T-helper 17 cell (primary cell): ENCODE measurements around the gene ARHGAP25. TPM values are rescaled to one million over a fixed set of nuclear protein-coding genes. Genes with fewer than 3 reads are reported as not detected.
A peak's percentile ranks its signal among the peaks of the same experiment; 100 is the strongest.

Source experiments
- ATAC-seq: fragments of 150-1000 bp; cut with Tn5 transposase; 2 replicates; pipeline ENCODE4 v1.10.0; 2021; ENCODE audit warnings: mild to moderate bottlenecking, moderate library complexity
- DNase-seq, 3 donors: peaks; one replicate each; pipeline versions ENCODE4 v3.0.0 to v3.0.0-alpha.2; 2020 to 2021
- H3K9me3 ChIP-seq: one replicate; pipeline ENCODE4 v1.7.0; 2013; ENCODE audit warnings: low read length, mild to moderate bottlenecking; ENCODE audit not compliant: control insufficient read depth, poor library complexity, severe bottlenecking
- H3K27ac Mint-ChIP-seq: one replicate; pipeline ENCODE4 v1.8.0; 2022; ENCODE audit warnings: mild to moderate bottlenecking, moderate library complexity, mixed read lengths
- H3K27me3 Mint-ChIP-seq: one replicate; pipeline ENCODE4 v1.8.0; 2022; ENCODE audit warnings: mixed read lengths
- H3K36me3 Mint-ChIP-seq: one replicate; pipeline ENCODE4 v1.8.0; 2022; ENCODE audit warnings: low read depth, mixed read lengths
- H3K4me1 Mint-ChIP-seq: one replicate; pipeline ENCODE4 v1.8.0; 2022; ENCODE audit warnings: mild to moderate bottlenecking, mixed read lengths
- H3K4me3 Mint-ChIP-seq: one replicate; pipeline ENCODE4 v1.8.0; 2022; ENCODE audit warnings: mild to moderate bottlenecking, moderate library complexity, mixed read lengths
- total RNA-seq, 4 donors: library from RNA in 2 of 4; stranded (reverse) in 2 of 4; gene quantifications; one replicate each; pipeline ENCODE4 v1.2.3 and lab custom pipeline; 2022 to 2026

Gene ARHGAP25
- total RNA-seq, 2 donors from 2014 or later = 75.6 to 90.6 TPM

GRCh38 chr2:68767996-68768395 lies 33.4 kb downstream of the ARHGAP25 start:
- peak overlapping the region; percentile 94 for H3K27ac Mint-ChIP-seq
- no peak for ATAC-seq
- H3K27me3 Mint-ChIP-seq = no peaks in the 10 kb centered on the region
- H3K36me3 Mint-ChIP-seq = no peaks in the 10 kb centered on the region
- DNase-seq = no peak
- H3K9me3 ChIP-seq = no peaks in the 10 kb centered on the region
- H3K4me1 Mint-ChIP-seq = peaks cover 90% of the 10 kb centered on the region
- peak overlapping the region; percentile 78 for H3K4me3 Mint-ChIP-seq

- ATAC-seq = no peak
- H3K36me3 Mint-ChIP-seq = peaks cover 4% of the 10 kb centered on the region
These were observed 33.9 kb downstream of the ARHGAP25 start for GRCh38 chr2:68768461-68768860.

GRCh38 chr2:68768951-68769350 lies 34.3 kb downstream of the ARHGAP25 start:
- peaks cover 4% of the 10 kb centered on the region for H3K36me3 Mint-ChIP-seq

More at GRCh38 chr2:68768461-68768860, 33.9 kb downstream of the ARHGAP25 start:
- DNase-seq = no peak
- Mint-ChIP-seq H3K4me3 (peak overlapping the region; percentile 78), H3K4me1 (peaks cover 92% of the 10 kb centered on the region), H3K27me3 (no peaks in the 10 kb centered on the region), H3K27ac (peak overlapping the region; percentile 94)
- no peaks in the 10 kb centered on the region for H3K9me3 ChIP-seq

DNA sequence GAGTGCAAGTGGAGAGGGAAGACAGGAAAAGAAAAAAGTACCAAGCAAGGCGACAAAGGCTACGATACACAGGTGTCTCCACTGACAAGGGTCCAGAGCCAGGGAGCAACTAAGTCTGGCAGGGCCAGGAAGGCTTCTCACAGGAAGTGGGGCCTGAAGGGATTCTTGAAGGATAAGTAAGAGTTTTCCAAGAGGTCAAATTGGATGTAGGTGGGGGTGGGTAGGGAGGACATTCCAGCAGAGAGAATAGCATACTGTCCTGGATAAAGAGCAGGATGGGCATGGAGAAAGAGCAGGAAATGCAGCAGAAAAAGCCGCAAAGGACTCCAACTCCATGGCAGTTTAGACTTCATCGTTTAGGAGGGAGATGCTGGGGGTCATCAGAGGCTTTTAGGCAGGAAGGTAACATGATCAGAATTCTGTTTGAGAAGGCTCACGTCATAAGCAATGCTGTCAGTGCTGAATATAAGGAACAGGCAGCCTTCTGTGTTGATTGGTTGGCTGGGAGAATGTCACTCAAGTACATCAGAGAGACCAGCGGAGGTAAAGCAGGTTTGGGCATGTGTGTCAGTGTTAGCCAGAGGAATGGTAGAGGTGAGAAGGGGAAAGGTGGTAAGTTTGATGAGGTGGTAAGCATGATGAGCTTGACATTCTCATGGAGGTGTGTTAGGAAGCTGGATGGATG lies 35.1 kb downstream of the ARHGAP25 start:
- ATAC-seq (peak; percentile 10), DNase-seq (no peak)
- H3K27ac Mint-ChIP-seq = peak overlapping the region; percentile 94
- H3K4me3 Mint-ChIP-seq = peak overlapping the region; percentile 78
- H3K36me3 Mint-ChIP-seq = peaks cover 8% of the 10 kb centered on the region
- peaks cover 95% of the 10 kb centered on the region for H3K4me1 Mint-ChIP-seq
- H3K27me3 Mint-ChIP-seq = no peaks in the 10 kb centered on the region
- no peaks in the 10 kb centered on the region for H3K9me3 ChIP-seq

More at GRCh38 chr2:68768951-68769350, 34.3 kb downstream of the ARHGAP25 start:
- H3K4me1 Mint-ChIP-seq = peaks cover 95% of the 10 kb centered on the region
- no peak for ATAC-seq
- peak overlapping the region; percentile 78 for H3K4me3 Mint-ChIP-seq
- DNase-seq = no peak
- no peaks in the 10 kb centered on the region for H3K9me3 ChIP-seq
- H3K27ac Mint-ChIP-seq = peak overlapping the region; percentile 94
- no peaks in the 10 kb centered on the region for H3K27me3 Mint-ChIP-seq

DNA sequence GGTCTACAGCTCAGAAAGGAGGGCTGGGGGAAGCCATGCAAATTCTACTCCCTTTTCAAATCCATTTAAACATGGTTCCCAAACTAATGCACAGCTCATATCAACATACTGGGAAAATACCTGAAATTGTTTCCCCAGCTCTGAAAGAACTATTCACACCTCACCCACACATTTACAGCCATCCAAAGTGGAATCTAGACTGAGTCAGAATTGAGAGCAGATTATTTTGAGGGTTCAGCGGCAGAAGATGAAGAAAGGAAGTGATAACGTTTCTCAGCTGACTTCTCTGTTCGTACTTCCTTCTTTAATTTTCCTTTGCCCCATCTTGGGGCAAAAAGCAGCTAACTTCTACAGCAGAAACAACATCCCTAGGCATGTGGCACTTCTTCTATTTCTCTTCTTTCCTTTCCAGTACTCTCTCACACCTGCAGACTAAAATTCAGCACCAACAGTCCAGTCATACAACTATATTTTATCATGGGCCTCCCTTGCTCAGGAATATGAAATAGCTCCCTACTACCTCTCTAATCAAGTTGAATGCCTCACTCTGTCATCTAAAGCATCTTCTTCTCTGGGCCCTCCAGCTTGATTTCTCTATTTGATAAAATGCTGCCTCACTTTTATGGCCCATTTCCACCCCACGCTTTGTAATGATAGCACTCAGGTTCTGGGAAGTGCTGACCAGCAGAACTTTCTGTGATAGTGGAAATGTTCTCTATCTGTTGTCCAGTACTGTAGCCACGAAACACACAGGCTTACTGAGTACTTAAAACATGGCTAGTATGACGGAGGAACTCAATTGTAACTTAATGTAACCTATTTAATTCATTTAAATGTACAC lies 35.9 kb downstream of the ARHGAP25 start:
- peak overlapping the region; percentile 94 for H3K27ac Mint-ChIP-seq
- no peaks in the 10 kb centered on the region for H3K9me3 ChIP-seq
- H3K4me1 Mint-ChIP-seq = peaks cover 96% of the 10 kb centered on the region
- DNase-seq (no peak), ATAC-seq (no peak)
- peak overlapping the region; percentile 78 for H3K4me3 Mint-ChIP-seq
- no peaks in the 10 kb centered on the region for H3K27me3 Mint-ChIP-seq
- H3K36me3 Mint-ChIP-seq = peaks cover 11% of the 10 kb centered on the region

DNA sequence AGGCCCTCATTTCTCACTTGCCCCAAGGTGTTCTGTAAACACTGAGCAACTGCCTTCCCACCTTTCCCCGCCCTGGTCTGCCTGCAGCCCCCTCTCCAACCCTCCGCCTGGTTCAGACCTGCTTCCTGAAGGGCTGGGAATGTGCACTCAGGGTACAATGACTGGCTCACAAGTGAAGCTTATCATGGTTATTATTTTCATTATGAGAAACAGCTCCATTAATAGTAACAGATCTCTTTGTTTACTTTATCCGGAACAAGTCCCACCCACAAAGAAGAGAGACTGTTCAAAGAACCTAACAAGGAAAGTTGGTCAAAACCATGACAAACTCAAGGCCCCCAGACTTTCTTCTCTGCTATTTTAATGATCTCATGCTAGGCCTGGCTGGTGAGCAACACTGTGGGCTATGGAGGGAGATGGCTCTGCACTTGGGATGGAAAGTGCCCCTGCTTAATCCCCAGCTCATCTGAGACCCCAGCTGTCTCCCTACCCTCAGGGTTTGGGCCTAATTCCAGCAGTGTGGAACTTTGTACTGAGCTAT lies 36.7 kb downstream of the ARHGAP25 start:
- Mint-ChIP-seq H3K4me3 (peak overlapping the region; percentile 78), H3K36me3 (peaks cover 18% of the 10 kb centered on the region), H3K27ac (peak overlapping the region; percentile 94), H3K4me1 (peaks cover 96% of the 10 kb centered on the region), H3K27me3 (no peaks in the 10 kb centered on the region)
- DNase-seq (no peak), ATAC-seq (no peak)
- H3K9me3 ChIP-seq = no peaks in the 10 kb centered on the region

DNA sequence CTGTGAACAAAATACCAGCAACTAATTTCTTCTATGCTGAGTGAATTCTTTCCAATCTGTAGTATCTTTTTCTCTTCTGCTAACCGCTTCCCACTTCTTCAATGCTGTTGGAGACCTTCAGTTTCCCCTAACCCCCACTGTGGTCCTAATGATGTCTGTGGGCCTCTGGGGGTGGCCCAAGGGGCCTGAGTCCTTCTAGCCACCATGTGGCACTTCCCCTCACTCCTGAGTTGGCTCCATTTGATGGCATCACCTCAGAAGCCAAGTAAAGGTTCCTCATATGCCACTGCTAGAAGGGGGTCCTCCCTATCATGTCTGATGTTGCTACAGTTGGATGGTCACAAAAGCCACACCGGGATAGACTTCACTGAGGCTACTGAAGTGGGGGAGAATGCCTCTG lies 37.5 kb downstream of the ARHGAP25 start:
- H3K36me3 Mint-ChIP-seq = peaks cover 22% of the 10 kb centered on the region
- peak overlapping the region; percentile 93 for H3K4me3 Mint-ChIP-seq
- H3K27ac Mint-ChIP-seq = peak overlapping the region; percentile 94
- H3K4me1 Mint-ChIP-seq = peaks cover 97% of the 10 kb centered on the region
- no peak for DNase-seq
- no peaks in the 10 kb centered on the region for H3K27me3 Mint-ChIP-seq
- ATAC-seq = no peak
- H3K9me3 ChIP-seq = no peaks in the 10 kb centered on the region

DNA sequence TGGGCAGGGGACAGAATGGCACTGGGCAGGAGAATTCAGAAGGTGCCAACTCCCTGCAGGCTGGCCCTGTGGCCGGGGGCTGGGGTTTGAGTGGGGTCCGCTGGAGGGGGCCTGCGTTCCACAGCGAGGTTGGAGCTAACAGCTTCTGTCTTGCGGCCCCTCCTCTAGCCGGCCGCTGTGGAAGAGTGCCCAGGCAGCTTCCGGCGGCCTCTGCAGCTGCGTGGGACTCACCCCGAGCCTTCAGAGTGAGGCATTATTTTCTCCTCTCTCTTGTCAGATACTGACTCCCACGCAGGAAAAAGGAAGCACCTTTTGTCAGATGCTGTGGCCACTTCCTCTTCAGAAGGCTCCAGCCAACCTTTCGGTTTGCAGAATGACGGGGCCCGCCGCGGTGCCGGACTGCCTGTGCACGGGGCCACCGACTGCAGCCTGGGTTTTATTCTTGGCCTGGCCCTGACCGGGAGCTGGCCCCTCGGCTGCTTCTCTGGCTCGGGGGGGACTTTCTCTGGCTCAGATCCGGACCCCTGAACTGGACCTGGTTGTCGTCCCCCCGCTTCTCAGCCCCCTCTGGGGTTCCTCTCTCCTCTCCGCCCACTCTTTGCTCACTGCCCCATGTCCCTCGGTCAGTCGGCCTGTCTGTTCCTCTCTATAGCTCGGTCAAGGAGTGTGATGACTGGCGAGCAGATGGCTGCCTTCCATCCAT lies 40.1 kb downstream of the ARHGAP25 start:
- peak in 2 of 3 donors; percentile 23 to 26 for DNase-seq
- H3K36me3 Mint-ChIP-seq = peaks cover 22% of the 10 kb centered on the region
- H3K27ac Mint-ChIP-seq = peak overlapping the region; percentile 94
- peak; percentile 71 for ATAC-seq
- H3K9me3 ChIP-seq = no peaks in the 10 kb centered on the region
- peaks cover 84% of the 10 kb centered on the region for H3K4me1 Mint-ChIP-seq
- H3K4me3 Mint-ChIP-seq = peak overlapping the region; percentile 93
- H3K27me3 Mint-ChIP-seq = no peaks in the 10 kb centered on the region

- peak overlapping the region; percentile 93 for H3K4me3 Mint-ChIP-seq
- H3K27me3 Mint-ChIP-seq = no peaks in the 10 kb centered on the region
- H3K9me3 ChIP-seq = no peaks in the 10 kb centered on the region
- H3K36me3 Mint-ChIP-seq = peaks cover 22% of the 10 kb centered on the region
- DNase-seq = no peak
- H3K4me1 Mint-ChIP-seq = peaks cover 80% of the 10 kb centered on the region
- no peak for ATAC-seq
- peak overlapping the region; percentile 94 for H3K27ac Mint-ChIP-seq
These were observed 40.7 kb downstream of the ARHGAP25 start for GRCh38 chr2:68775272-68775842.

- Mint-ChIP-seq H3K27me3 (no peaks in the 10 kb centered on the region), H3K4me3 (peak overlapping the region; percentile 93), H3K36me3 (peaks cover 26% of the 10 kb centered on the region), H3K4me1 (peaks cover 81% of the 10 kb centered on the region), H3K27ac (peak overlapping the region; percentile 94)
- no peaks in the 10 kb centered on the region for H3K9me3 ChIP-seq
- ATAC-seq = peak; percentile 32
- DNase-seq = no peak
These were observed 41.5 kb downstream of the ARHGAP25 start for GRCh38 chr2:68776124-68776523.

- Mint-ChIP-seq H3K36me3 (peaks cover 25% of the 10 kb centered on the region), H3K4me1 (peaks cover 52% of the 10 kb centered on the region)
These were observed 45.0 kb downstream of the ARHGAP25 start for GRCh38 chr2:68779595-68779994.

GRCh38 chr2:68784188-68784587 lies 49.6 kb downstream of the ARHGAP25 start:
- ATAC-seq = no peak
- no peak overlapping the region for H3K4me3 Mint-ChIP-seq
- H3K9me3 ChIP-seq = no peaks in the 10 kb centered on the region
- peaks cover 23% of the 10 kb centered on the region for H3K4me1 Mint-ChIP-seq
- peaks cover 14% of the 10 kb centered on the region for H3K36me3 Mint-ChIP-seq
- no peak for DNase-seq
- no peaks in the 10 kb centered on the region for H3K27me3 Mint-ChIP-seq
- no peak overlapping the region for H3K27ac Mint-ChIP-seq

More at GRCh38 chr2:68779595-68779994, 45.0 kb downstream of the ARHGAP25 start:
- Mint-ChIP-seq H3K4me3 (peak overlapping the region; percentile 66), H3K27ac (peak overlapping the region; percentile 93), H3K27me3 (no peaks in the 10 kb centered on the region)
- DNase-seq = no peak
- ATAC-seq = no peak
- no peaks in the 10 kb centered on the region for H3K9me3 ChIP-seq
